ENCODE measurements around the gene NFRKB. TPM values are rescaled to one million over a fixed set of nuclear protein-coding genes. Genes with fewer than 3 reads are reported as not detected.

NFRKB gene
- total RNA-seq, 1 experiment from 2014 or later = 27.4 TPM

DNA sequence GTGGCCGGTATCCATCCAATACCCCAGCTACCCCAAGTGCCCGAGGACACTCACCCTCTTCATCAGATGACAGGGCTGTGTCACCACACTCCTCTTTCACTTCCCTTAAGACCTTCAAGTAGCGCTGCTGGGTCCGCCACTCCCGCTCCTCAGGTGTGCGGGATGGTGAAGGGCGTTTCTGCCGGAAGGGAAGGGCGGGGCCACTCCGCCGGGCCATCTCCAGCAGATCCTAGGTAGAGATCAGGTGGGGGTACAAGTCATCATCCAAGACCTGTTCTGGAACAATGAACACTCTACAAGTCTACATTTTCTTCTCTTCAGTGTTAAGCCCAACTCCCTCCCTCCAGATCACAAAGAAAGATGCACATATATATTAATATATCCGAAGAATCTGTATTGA, 10.0 kb downstream of the NFRKB start:
- no peak overlapping the region for H3K4me2 ChIP-seq (ENCODE audit: low read length)
- no peak overlapping the region for H2AFZ ChIP-seq (ENCODE audit: low read depth, low read length, poor library complexity, severe bottlenecking)
- H3K4me3 ChIP-seq (replicated peaks in 1 of 2; ENCODE audit: low read depth in 1 of 2, low read length in 2 of 2) = no peak overlapping the region
- no peaks in the 10 kb centered on the region for H3K4me1 ChIP-seq (ENCODE audit: control insufficient read depth in 1 of 2, insufficient read depth in 2 of 2, low read length in 2 of 2)
- no peaks in the 10 kb centered on the region for H4K20me1 ChIP-seq (ENCODE audit: insufficient read depth)
- no peak for TF ChIP-seq TCF7L2 (IDR thresholded peaks at IDR 0.05; ENCODE audit: borderline replicate concordance, extremely low read depth, insufficient read depth, insufficient read length)
- no peaks in the 10 kb centered on the region; the same call in 1 of the 2 replicates for H3K79me2 ChIP-seq (ENCODE audit: insufficient read depth, low read length)
- H3K9me2 ChIP-seq (ENCODE audit: insufficient read depth) = no peaks in the 10 kb centered on the region
- no peaks in the 10 kb centered on the region for H3K27me3 ChIP-seq (ENCODE audit: insufficient read depth, low read length)
- BruUV-seq (replicated peaks) = no TSS peak
- no peaks in the 10 kb centered on the region for H3K9me3 ChIP-seq (ENCODE audit: control insufficient read depth in 1 of 2, insufficient read depth in 1 of 2, low read depth in 1 of 2, low read length in 2 of 2)
- H3K36me3 ChIP-seq (ENCODE audit: control insufficient read depth in 1 of 2, insufficient read depth in 2 of 2, low read length in 2 of 2) = peaks cover 64 to 77% of the 10 kb centered on the region in 2 experiments
- no peak overlapping the region for H3K9ac ChIP-seq (ENCODE audit: low read length)
- RAD21 ChIA-PET (ENCODE audit: low non-redundant PET in 1 of 2, low total read pairs in 2 of 2, uncharacterized antibody in 2 of 2, unreplicated experiment in 2 of 2) = no interaction called here
- ATAC-seq = no peak
- no peak for DNase-seq (ENCODE audit: low read depth, low spot score)
- CTCF ChIA-PET = no interaction called here
- intact Hi-C loops (cut with micrococcal nuclease) = no loop called here
- H3K27ac ChIP-seq (ENCODE audit: low read depth, low read length) = no peak overlapping the region
- POLR2A ChIA-PET = no interaction called here

DNA sequence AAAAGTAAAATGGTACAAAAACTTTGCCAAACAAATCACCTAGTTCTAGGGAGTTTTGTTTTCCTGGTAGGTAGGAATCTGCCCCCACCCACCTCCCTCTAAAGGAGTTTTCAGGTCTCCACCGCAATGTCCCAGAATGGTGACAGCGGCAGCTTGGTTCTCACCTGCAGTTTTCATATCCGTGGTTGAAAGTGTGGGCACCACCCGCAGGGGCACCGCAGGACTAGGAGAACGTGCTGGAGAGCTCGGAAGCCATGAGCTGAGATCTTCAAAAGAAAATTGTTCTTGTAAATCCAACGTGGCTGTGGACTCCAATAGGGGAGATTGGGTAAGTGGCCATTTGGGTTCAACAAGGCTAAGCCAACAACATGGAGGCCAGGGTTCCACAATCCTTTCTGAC, 10.8 kb downstream of the NFRKB start:
- ChIA-PET RAD21 (ENCODE audit: low non-redundant PET in 1 of 2, low total read pairs in 2 of 2, uncharacterized antibody in 2 of 2, unreplicated experiment in 2 of 2) (no interaction called here), CTCF (no interaction called here), POLR2A (no interaction called here)
- Histone ChIP-seq H3K9ac (ENCODE audit: low read length) (no peak overlapping the region), H3K27me3 (ENCODE audit: insufficient read depth, low read length) (no peaks in the 10 kb centered on the region), H2AFZ (ENCODE audit: low read depth, low read length, poor library complexity, severe bottlenecking) (no peak overlapping the region), H3K36me3 (ENCODE audit: control insufficient read depth in 1 of 2, insufficient read depth in 2 of 2, low read length in 2 of 2) (peaks cover 67 to 77% of the 10 kb centered on the region in 2 experiments), H3K79me2 (ENCODE audit: insufficient read depth, low read length) (no peaks in the 10 kb centered on the region; the same call in 1 of the 2 replicates), H3K9me2 (ENCODE audit: insufficient read depth) (no peaks in the 10 kb centered on the region), H3K4me2 (ENCODE audit: low read length) (no peak overlapping the region), H4K20me1 (ENCODE audit: insufficient read depth) (no peaks in the 10 kb centered on the region), H3K4me1 (ENCODE audit: control insufficient read depth in 1 of 2, insufficient read depth in 2 of 2, low read length in 2 of 2) (no peaks in the 10 kb centered on the region), H3K27ac (ENCODE audit: low read depth, low read length) (no peak overlapping the region), H3K4me3 (replicated peaks in 1 of 2; ENCODE audit: low read depth in 1 of 2, low read length in 2 of 2) (no peak overlapping the region), H3K9me3 (ENCODE audit: control insufficient read depth in 1 of 2, insufficient read depth in 1 of 2, low read depth in 1 of 2, low read length in 2 of 2) (no peaks in the 10 kb centered on the region)
- BruUV-seq (replicated peaks) = no TSS peak
- ATAC-seq (no peak), DNase-seq (ENCODE audit: low read depth, low spot score) (no peak)
- intact Hi-C loops (cut with micrococcal nuclease) = no loop called here
- TF ChIP-seq MAX (IDR thresholded peaks at IDR 0.05) = no peak
- TF ChIP-seq, protein P1, sequence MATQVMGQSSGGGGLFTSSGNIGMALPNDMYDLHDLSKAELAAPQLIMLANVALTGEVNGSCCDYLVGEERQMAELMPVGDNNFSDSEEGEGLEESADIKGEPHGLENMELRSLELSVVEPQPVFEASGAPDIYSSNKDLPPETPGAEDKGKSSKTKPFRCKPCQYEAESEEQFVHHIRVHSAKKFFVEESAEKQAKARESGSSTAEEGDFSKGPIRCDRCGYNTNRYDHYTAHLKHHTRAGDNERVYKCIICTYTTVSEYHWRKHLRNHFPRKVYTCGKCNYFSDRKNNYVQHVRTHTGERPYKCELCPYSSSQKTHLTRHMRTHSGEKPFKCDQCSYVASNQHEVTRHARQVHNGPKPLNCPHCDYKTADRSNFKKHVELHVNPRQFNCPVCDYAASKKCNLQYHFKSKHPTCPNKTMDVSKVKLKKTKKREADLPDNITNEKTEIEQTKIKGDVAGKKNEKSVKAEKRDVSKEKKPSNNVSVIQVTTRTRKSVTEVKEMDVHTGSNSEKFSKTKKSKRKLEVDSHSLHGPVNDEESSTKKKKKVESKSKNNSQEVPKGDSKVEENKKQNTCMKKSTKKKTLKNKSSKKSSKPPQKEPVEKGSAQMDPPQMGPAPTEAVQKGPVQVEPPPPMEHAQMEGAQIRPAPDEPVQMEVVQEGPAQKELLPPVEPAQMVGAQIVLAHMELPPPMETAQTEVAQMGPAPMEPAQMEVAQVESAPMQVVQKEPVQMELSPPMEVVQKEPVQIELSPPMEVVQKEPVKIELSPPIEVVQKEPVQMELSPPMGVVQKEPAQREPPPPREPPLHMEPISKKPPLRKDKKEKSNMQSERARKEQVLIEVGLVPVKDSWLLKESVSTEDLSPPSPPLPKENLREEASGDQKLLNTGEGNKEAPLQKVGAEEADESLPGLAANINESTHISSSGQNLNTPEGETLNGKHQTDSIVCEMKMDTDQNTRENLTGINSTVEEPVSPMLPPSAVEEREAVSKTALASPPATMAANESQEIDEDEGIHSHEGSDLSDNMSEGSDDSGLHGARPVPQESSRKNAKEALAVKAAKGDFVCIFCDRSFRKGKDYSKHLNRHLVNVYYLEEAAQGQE (IDR thresholded peaks at IDR 0.05; ENCODE audit: low read depth) = no peak
- TF ChIP-seq SIN3A (IDR thresholded peaks at IDR 0.05; ENCODE audit: low read depth) = no peak
- no peak for TF ChIP-seq SP1 (IDR thresholded peaks at IDR 0.05; ENCODE audit: low read depth)
- TF ChIP-seq JUND (IDR thresholded peaks at IDR 0.05) = no peak
- TF ChIP-seq, protein P2, sequence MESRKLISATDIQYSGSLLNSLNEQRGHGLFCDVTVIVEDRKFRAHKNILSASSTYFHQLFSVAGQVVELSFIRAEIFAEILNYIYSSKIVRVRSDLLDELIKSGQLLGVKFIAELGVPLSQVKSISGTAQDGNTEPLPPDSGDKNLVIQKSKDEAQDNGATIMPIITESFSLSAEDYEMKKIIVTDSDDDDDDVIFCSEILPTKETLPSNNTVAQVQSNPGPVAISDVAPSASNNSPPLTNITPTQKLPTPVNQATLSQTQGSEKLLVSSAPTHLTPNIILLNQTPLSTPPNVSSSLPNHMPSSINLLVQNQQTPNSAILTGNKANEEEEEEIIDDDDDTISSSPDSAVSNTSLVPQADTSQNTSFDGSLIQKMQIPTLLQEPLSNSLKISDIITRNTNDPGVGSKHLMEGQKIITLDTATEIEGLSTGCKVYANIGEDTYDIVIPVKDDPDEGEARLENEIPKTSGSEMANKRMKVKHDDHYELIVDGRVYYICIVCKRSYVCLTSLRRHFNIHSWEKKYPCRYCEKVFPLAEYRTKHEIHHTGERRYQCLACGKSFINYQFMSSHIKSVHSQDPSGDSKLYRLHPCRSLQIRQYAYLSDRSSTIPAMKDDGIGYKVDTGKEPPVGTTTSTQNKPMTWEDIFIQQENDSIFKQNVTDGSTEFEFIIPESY (IDR thresholded peaks at IDR 0.05; ENCODE audit: extremely low read depth, insufficient replicate concordance, low read length) = no peak
- TF ChIP-seq ZNF274 (IDR thresholded peaks at IDR 0.05; ENCODE audit: low read depth, low read length) = no peak
- no peak for TF ChIP-seq CBX3 (IDR thresholded peaks at IDR 0.05; ENCODE audit: low read depth)
- no peak for TF ChIP-seq EZH2phosphoT487 (IDR thresholded peaks at IDR 0.05; ENCODE audit: borderline replicate concordance)
- no peak for TF ChIP-seq POLR2AphosphoS5 (IDR thresholded peaks at IDR 0.05; ENCODE audit: low read depth, low read length)
- no peak for TF ChIP-seq ZFX (IDR thresholded peaks at IDR 0.05)
- TF ChIP-seq FOSL1 (IDR thresholded peaks at IDR 0.05; ENCODE audit: low read depth) = no peak
- TF ChIP-seq RAD21 (IDR thresholded peaks at IDR 0.05; ENCODE audit: low read depth) = no peak
- TF ChIP-seq TCF7L2 (IDR thresholded peaks at IDR 0.05; ENCODE audit: borderline replicate concordance, extremely low read depth, insufficient read depth, insufficient read length) = no peak
- TF ChIP-seq SRF (IDR thresholded peaks at IDR 0.05; ENCODE audit: low read depth) = no peak
- TF ChIP-seq CEBPB (IDR thresholded peaks at IDR 0.05; ENCODE audit: low read depth) = no peak
